Gastroesophageal sphincter (tissue), 3 donors: ENCODE results near the gene PHRF1.

Source experiments
- CTCF ChIP-seq, 4 experiments: fragments of 200-600 bp in 2 of 4; fragments of 450-650 bp in 2 of 4; sonication (generic) in 1 of 4; IDR thresholded peaks; one replicate each; pipeline ENCODE4 v1.5.1; 2017 to 2019; ENCODE audit warnings: antibody characterized with exemption in 4 of 4, mild to moderate bottlenecking in 2 of 4, moderate library complexity in 2 of 4
- EP300 ChIP-seq: sonication (generic); formaldehyde crosslinking; IDR thresholded peaks from one replicate; pipeline ENCODE4 v1.6.1; 2017; ENCODE audit warnings: antibody characterized with exemption, mild to moderate bottlenecking
- POLR2A ChIP-seq, 2 donors: fragments of 450-650 bp; IDR thresholded peaks; one replicate each; pipeline ENCODE4 v1.6.1; 2017; ENCODE audit warnings: antibody characterized with exemption in 2 of 2, mild to moderate bottlenecking in 2 of 2, moderate library complexity in 1 of 2

- no peak for TF ChIP-seq CTCF (IDR thresholded peaks at IDR 0.05)
- TF ChIP-seq POLR2A (IDR thresholded peaks at IDR 0.05) = no peak
- no peak for TF ChIP-seq EP300
Observed at GRCh38 chr11:592501-592900, 16.2 kb downstream of the PHRF1 start.
